ENCODE data around the gene NUDT22.

Gene NUDT22

GRCh38 chr11:64229090-64229743 lies 3.1 kb downstream of the NUDT22 start:
- DNase-seq (ENCODE audit: low read depth): no peak
- TF ChIP-seq CTCF (IDR thresholded peaks at IDR 0.05; ENCODE audit: control insufficient read depth, extremely low read depth, insufficient read depth): no peak
- no peak overlapping the region for H3K4me3 ChIP-seq (ENCODE audit: low read depth, low read length)

DNA sequence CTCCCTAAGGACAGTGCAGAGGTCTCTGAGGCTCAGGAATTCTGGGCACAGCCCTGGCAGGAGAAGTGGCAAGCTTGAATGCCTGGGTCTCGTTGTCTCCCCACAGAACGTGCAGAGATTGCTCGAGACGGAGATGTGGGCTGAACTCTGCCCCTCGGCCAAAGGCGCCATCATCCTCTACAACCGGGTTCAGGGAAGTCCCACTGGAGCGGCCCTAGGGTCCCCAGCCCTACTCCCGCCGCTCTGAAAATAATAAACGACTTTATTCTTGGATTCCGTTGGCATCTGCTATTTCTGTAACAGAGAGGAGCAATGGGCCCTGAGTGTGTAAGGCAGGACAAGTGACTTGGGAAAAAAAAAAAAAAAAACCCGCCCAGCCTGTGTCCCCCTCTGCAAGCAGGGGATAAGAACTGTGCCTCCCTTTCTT lies 3.7 kb downstream of the NUDT22 start:
- H3K4me3 ChIP-seq (ENCODE audit: low read depth, low read length): peak overlapping the region; percentile 69
- no peak for DNase-seq (ENCODE audit: low read depth)
- TF ChIP-seq CTCF (IDR thresholded peaks at IDR 0.05; ENCODE audit: control insufficient read depth, extremely low read depth, insufficient read depth): no peak

GRCh38 chr11:64230171-64230984 lies 4.3 kb downstream of the NUDT22 start, which contains the start of gene DNAJC4:
TSS of gene DNAJC4 (plus strand) at chr11:64230548. CDS start at chr11:64230855, 307 bp downstream.
- DNase-seq (ENCODE audit: low read depth): peak; percentile 72
- no peak for TF ChIP-seq CTCF (IDR thresholded peaks at IDR 0.05; ENCODE audit: control insufficient read depth, extremely low read depth, insufficient read depth)
- H3K4me3 ChIP-seq (ENCODE audit: low read depth, low read length): peak within 1 kb of the TSS; percentile 69

- no peak for DNase-seq (ENCODE audit: low read depth)
- no peak for TF ChIP-seq CTCF (IDR thresholded peaks at IDR 0.05; ENCODE audit: control insufficient read depth, extremely low read depth, insufficient read depth)
- peak overlapping the region; percentile 69 for H3K4me3 ChIP-seq (ENCODE audit: low read depth, low read length)
These were observed 4.9 kb downstream of the NUDT22 start for GRCh38 chr11:64230985-64231365.

DNA sequence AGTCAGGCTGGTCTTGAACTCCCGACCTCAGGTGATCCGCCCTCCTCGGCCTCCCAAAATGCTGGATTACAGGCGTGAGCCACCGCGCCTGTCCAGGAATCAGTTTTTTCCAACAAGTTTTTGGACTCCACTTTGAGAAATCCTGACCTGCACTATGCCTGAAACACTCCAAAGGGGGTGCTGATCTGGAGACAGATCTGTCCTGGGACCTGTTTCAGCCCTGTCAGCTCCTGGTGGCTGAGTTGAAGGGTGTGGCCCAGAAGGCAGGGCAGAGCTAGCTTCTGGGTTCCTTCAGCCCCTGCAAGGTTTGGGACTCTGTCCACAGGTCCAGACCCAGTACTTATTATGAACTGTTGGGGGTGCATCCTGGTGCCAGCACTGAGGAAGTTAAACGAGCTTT lies 5.5 kb downstream of the NUDT22 start:
- no peak overlapping the region for H3K4me3 ChIP-seq (ENCODE audit: low read depth, low read length)
- no peak for DNase-seq (ENCODE audit: low read depth)
- no peak for TF ChIP-seq CTCF (IDR thresholded peaks at IDR 0.05; ENCODE audit: control insufficient read depth, extremely low read depth, insufficient read depth)

- H3K4me3 ChIP-seq (ENCODE audit: low read depth, low read length): no peak overlapping the region
- TF ChIP-seq CTCF (IDR thresholded peaks at IDR 0.05; ENCODE audit: control insufficient read depth, extremely low read depth, insufficient read depth): no peak
- DNase-seq (ENCODE audit: low read depth): no peak
These were observed 6.3 kb downstream of the NUDT22 start for GRCh38 chr11:64232182-64232966.

All from LNCaP clone FGC (cell line).